Activated CD4-positive, alpha-beta T cell treated with anti-CD3 and anti-CD28 coated beads for 1 hour (primary cell): ENCODE results near the gene IQCH.
"Not testable (repeated sequence)": the region's sequence is repeated elsewhere in the genome, so short reads cannot be mapped to it uniquely, and the experiment has no call there.

ENCODE experiments used
- DNase-seq: peaks from one replicate; pipeline ENCODE4 v3.0.0-alpha.2; 2020

The IQCH gene

DNA sequence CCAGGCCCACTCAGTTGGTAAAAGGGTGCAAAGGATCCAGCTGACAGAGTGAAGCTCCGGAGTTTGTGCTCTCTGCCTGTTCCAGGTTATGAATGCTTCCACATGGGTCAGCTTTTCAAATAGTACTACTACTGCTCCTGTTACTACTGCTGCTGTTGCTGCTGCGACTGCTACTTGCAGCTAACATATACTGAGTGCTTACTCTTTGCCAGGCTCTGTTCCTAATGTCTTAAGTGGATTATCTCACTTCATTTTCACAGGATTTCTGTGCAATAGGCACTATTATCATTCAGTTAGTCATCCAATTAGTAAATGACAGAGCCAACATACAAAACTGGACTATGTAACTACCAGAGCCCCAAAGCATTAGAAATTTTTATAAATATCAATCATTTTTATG is 106.5 kb downstream of the IQCH start:
- no peak for DNase-seq

DNA sequence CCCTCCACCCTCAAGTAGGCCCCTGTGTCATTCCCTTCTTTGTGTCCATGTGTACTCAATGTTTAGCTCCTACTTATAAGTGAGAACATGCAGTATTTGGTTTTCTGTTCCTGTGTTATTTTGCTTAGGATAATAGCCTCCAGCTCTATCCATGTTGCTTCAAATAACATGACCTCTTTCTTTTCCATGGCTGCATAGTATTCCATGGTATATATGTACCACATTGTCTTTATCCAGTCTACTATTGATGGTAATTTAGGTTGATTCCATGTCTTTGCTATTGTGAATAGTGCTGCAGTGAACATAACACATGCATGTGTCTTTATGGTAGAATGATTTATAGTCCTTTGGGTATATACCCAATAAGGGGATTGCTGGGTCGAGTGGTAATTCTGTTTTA is 109.1 kb downstream of the IQCH start:
- not testable (repeated sequence) for DNase-seq

DNA sequence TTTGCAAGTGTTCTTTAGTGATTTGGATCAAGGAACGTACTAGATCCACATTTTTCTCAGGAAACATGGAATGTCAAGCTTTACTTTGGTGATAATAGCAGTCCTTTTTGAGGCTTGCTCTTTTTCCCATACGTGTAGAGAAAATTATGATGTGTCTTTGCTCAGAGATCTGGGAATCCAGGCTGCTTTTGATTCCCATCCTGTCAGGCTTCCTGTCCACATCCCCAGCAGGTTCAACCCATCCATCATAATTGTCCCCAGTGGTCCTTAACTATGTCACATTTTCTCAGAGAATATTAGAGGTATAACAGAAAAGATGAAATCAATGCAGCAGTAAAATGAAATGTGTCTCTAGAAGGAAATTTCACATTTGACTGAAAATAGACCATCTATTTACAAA is 111.4 kb downstream of the IQCH start:
- DNase-seq = no peak

DNA sequence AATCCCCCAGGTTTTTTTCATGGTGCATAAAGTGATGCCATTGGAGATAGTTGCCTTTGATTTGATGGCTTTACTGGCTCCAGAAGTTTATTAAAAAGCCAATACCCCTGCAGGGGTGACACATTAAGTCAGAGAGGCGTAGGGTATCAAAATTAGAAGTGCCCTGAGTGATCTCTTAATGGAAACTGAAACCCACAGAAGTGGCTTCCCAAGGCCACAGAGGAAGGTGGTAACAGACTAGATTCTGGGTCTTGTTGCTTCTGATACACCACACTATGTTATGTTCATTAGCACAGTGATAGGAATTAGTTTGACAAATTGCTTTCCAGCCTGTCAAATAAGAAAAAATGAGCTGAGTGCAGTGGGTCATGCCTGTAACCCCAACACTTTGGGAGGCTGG is 112.3 kb downstream of the IQCH start:
- DNase-seq = no peak

DNA sequence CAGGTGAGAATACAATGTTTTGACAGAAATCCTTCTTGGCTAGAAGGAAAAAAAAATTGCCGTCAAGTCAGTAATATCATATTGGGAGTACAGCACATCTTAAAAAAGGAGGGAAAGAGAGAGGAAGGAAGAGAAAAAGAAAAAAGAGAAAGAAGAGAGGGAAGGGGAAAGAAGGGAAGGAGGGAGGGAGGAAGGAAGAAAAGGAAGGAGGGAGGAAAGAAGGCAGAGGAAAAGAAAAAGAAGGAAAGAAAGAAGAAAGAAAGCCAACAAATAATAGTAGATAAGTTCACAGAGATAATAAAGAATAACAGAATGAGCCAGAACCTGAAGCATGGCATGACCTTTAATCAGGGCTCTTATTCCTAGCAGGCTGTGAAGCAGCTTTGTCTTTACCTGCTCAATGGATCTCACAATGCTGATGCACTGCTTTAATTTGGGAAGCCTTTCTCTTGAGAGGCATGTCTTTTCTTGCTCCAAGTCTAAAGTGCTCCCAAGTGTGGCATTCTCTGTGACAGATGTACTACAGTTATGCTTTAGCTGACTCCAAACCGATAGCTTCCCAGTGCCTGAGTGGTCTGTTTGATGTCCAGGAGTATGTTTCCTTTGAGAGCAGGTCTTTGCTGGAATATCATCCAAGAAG is 114.9 kb downstream of the IQCH start:
- no peak for DNase-seq

DNA sequence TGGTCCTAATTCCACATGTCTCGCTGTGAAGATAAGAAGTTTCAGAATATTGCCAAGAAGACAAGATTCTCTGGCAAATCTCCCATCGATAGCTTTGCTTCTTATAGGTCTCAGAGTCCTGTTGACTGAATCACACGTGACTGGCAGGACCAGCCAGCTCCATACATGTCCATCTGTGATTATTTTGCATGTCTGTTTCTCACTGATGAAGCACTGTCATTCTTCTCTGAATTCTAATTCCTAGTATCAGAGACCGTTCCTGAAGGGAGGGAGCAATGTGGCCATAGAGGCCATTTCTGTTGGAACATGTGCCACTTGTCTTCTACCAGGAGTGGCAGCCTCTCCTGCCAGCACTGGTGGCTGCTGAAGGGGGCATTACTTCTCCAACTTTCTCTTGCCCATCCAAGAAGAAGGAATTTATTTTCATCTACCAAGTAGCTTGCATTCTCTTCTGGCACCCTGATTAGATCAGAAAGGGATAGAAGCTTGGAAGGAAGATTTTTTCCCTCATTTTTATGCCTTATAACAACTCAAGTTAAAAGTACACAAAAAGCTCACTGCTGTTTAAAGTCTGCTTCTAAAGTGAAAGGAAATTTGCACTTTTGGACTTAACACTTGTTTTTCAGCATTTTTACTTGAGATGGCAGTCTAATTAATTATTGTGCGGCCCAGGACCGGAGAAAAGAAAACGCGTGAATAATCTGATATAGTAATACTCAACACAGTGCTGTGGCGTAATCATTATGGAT is 115.8 kb downstream of the IQCH start:
- DNase-seq = no peak

DNA sequence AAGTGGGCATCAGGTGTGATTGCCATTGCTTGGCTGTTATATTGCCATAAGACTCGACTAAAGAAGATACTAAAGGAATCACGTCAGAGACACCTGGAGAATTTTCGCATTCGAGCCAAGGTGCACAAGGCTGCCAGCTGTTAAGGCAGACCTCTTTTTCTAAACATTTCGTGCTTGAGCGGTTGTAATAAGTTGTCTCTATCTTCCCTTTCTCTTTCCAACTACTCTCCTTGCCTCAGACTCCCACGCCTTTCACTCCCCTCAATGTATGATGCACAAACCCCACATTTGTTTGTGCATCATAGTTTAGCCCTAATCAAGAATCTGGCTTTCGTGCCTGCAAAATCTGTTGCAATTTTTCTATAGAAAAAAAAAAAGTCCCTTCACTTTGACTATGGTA is 118.0 kb downstream of the IQCH start:
- DNase-seq = no peak

DNA sequence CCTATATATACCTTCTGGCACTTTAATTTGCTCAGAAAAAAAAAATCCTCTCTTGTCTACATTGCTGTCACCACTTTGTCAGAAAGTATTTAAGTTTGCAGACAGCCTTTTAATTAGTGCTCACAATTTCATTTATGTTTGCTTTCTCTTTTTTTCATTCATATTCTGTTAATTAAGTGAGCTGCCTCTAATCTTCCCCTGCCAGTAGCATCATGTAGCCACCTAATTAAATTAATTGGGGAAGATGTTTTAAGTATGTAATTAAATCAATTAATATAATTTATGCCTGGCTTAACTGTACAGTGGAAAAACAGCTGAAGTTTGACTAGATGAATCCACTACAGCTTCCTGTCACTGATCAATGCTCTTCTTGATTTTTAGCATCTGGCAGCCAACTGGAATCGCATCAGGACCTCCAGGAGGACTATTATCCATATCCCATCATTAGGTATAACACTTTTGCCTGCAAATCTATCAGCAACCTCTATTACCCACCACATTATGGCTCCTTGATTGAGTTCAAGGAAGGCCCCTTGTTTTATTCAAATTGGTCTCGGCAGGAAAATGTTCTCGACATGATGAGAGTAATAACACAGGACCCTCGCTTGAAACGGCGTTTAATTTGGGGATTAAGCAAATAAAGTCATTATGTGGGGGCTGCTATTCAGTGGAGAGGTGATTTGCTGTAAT is 118.5 kb downstream of the IQCH start:
- DNase-seq = no peak

DNA sequence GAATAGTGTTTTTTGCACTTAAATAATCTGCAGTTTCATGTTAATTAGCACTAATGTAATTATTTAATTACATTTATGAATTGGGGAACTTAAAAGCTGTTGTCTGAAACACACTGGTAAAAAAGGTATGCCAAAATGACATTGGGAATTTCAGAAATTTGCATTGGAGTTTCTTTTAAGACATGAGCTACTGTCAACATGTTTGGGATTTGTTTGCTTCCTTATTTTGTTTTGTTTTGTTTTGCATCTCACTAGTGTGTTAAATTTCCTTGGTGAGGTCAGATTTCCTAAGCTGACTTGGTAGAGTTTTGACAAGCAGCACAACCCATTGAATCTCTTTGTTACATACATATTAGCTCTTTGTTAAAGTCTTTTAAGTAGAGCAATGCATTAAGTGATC is 119.4 kb downstream of the IQCH start:
- DNase-seq = no peak

DNA sequence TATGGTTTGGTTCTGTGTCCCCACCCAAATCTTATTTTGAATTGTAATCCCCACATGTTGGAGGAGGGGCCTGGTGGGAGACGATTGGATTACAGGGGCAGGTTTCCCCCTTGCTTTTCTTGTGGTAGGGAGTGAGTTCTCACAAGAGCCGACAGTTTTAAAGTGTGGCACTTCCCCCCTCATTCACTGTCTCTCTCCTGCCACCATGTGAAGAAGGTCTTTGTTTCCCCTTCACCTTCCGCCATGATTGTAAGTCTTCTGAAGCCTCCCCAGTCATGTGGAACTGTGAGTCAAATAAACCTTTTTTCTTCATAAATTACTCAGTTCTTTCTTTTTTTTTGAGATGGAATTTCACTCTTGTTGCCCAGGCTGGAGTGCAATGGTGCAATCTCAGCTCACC is 124.9 kb downstream of the IQCH start:
- no peak for DNase-seq

DNA sequence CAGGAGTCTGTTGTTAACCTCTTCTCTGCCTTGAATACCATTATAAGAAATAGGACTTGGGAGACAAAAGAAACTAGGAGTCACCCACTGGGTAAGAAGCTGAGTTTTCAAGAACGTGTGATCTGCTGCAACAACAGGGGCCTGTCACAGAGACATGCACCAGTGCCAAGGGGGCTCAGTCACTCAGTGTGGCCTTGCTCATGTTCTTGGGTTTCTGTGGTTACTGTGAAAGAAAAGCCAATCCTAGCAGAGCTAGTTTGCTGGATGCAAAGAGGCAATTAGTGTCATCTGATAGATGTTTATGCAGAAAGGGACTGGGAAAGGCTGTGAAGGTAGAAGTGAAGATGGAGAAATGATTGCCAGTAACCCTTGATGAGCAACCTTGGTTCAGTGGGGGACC is 126.3 kb downstream of the IQCH start:
- no peak for DNase-seq

DNA sequence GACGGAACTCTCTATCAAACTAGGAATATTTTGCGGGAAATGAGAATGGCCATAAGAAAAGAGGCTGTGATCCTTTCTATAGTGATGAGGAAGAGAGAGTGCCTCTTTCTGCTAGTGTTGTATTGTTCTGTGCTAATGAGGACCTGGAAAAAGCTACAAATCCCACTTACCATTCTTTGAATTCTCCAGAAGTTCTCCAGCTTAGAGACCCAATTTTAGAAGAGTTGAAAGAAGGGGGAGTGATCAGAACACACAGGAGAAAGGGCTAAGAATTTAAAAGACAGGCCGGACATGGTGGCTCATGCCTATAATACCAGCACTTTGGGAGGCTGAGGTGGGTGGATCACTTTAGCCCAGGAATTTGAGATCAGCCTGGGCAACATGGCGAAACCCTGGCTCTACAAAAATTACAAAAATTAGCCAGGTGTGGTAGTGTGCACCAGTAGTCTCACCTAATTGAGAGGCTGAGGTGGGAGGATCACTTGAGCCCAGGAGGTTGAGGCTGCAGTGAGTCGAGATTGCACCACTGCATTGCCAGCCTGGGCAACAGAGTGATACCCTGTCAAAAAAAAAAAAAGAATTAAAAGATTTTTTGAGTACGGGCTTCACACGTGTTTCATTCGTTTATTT is 126.9 kb downstream of the IQCH start:
- no peak for DNase-seq

DNA sequence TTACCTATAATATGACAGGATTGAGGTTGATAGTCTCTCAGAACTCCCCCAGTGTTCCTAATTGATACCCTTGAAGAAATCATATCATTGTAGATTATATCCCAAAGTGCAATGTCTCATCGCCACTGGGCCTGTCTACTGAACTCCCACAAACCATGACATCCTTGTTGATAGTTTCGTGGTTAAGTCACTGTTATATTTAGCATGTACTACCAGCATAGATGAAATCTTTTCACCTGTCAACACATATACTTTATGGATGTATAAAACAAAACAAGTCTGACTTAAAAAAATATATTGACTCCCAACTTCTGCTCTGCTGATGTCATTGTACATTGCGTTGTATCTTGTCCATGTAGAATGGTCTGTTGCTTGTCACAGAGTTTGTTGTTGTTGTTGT is 128.1 kb downstream of the IQCH start:
- DNase-seq = no peak

DNA sequence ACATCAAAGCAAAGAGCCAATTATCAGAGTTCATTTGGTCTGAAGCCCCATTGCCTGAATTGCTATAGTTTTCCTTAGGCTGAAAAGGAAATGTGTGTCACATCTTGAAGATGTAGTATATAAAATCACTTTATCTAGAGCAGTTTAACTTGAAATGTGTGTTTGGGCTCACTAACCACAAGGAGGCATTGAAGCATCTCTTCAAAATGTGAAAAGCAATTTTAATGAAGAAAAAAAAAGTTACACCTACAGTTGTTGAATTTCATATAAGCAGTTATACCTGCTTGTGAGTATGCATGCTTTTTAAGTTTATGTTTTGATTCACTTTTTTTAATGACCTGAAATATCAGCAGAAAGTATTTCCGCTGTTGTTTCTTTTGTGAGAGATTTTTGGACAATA is 129.3 kb downstream of the IQCH start:
- DNase-seq = no peak

DNA sequence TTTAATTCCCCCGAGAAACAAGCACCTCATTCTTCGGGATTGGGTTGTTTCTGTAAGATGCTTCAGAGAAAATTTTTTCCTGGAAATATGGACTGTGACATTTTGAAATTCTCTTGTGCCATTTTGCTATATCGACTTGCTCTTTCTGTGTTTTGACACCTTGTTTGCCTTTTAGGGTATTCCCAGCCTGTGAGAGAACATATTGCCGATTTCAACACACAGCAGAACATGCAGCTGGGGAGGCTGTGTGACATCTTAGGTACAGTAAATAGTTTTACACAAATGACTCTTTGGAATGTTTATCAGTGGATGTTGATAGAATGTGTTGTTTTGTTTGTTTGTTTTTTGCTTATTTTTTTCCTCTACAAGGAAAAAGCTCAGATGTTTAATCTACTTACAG is 130.2 kb downstream of the IQCH start:
- DNase-seq = no peak

DNA sequence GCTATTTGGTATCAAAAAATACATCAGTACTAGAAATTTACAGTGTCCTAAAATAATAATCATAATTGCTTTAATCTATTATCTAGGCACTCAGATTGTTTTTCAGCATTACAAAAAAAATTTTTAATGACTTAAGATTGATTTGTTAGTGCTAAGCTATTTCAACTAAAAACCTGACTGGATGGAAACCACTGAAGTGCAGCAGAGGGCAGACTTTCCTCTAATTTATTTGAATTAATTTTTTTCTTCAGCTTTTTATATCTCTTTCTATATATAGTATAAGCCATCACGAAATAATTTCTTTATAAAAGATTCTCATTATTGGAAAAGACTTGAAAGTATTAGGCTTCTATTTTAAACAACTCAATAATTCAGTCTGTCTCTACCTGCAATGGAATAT is 131.4 kb downstream of the IQCH start:
- no peak for DNase-seq

DNA sequence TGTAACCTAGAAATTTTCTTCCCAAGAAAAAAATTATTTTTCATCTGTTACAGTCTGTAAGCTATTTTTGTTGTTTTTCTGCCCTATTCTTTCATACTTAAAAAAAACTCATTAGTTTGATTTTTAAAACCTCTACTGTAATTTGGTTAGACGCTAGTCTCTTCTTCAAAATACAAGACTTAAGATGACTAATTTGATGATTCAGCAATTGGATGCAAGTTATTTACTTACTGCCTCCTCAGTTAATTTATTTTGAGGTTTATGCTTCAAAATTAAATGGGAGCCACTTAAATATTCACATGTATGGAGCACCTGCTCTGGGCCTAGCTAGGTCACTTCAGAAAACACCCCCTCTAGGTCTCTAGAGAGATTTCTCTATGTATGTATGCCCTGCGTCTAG is 132.4 kb downstream of the IQCH start:
- no peak for DNase-seq

DNA sequence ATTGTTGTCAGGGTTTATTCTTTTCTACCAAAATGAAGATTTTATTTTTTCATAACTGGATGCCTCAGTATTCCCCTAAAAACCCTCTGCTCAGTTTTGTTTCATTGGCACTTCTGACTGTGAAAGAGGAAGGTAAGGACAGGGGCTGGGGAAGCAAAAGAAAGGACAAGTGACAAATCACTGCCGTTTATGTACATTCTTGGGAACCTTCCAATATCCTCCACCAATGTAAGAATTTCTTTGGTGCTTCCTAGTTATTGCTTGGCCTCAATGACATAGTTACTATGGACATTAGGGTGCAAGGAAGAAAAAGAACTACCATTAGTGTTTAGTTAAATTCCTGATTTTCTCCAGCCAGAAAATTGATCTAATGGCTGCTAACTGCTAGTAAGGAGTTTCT is 135.4 kb downstream of the IQCH start:
- DNase-seq = no peak

DNA sequence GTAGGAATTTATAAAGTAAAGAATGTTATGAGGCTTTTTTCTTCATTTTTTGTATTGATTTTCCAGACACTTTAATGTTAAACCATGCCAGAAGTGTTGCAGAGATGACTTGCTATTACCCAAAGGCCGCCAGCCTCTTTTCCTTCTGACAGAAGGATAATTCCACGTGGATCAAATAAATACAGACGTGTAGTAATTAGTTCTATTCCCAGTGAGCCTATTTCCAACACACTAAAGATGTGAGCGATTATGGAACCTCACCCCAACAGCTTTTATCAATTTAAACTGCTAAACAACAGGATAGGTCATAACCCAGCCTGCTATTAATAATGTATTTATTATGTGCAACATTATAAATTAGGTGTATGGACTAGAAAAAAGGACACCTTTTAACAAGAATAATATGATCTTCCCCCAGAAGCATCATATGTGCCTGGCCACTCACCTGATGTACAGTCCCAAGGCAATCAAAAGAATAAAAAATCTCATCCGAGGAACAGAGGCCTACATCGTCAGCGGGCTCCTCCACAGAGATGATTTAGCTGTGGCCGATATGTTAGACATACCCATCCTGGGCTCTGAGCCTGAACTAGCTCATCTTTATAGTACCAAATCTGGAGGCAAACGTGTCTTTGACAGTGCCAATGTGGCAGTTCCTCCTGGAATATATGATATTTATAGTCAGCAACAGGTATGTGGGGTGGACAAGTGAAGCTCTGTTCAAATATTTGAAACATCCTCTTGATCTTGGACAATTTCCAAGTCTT is 140.5 kb downstream of the IQCH start:
- no peak for DNase-seq

DNA sequence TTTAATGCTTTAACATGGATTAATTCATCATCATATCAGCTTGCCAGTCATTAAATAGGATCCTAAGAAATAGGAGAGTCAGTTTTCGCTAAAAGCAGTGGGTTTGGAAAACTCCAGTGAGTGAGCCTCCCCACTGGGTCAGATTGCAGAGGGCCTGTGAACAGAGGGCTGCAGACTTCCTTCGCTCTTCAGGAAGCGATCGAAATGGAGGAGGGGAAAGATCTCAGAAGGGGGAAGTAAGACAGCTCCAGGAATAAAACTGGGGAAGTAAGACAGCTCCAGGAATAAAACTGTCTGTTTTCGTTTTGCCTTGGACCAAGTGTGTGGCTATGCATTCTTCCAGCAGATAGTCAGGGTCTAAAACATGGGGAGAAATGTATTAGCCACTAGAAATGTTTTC is 141.5 kb downstream of the IQCH start:
- no peak for DNase-seq

DNA sequence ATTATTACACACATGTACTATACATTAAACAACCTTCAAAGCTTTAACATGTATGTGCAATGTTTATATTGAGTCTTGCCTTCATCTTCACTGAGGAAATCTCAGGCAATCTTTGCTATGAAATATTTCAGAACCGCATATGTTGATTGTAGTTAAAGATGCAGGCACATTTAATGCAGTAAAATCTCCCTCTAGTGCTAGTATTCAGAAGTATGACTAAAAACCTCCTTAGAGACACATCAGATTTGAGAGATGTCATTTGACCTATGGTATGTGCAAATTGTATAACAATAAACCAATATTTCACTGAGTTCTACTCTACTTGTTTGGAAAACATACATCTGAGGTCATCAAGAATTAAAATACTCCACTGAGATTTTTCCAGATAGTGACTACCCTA is 142.6 kb downstream of the IQCH start:
- no peak for DNase-seq

DNA sequence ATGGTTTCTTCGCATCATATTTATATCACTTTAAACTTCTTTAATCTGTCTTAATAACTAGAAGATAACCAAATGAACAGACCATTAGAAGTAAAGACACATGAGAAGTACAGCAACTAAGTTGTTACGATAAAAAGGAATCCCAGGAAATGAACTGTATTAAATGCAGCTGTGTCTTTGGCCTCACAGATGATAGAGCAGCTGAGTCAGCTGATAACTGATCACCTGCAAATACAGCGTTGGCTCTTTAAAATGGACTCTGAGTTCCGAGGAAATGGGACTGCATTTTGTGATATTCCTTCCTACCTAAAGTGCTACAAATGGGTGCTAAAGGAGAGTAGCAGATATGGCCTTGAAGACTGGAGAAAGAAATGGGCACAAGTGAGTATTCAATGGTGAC is 145.3 kb downstream of the IQCH start:
- DNase-seq = no peak

DNA sequence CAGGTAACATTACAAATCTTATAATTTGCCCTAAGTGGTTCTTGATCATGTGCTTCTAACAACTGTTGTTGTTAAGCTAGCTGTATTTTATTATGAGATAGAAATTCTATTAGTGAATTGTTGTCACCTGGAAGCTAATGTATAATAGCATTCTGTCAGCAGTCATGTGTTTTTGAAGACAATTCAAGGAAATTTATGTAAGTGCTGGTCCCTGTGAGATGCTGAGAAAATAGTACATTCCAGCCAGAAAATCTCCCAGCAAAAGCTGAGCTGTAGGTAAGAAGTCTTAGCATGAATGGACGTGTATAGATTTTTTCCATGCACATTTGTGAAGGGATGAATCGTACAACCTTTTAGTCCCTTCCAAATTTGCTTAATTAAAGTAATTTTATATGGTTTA is 146.3 kb downstream of the IQCH start:
- DNase-seq = no peak
